NCI-H2196 (cell line): ENCODE measurements around the gene SLX9.

Experiments
- DNase-seq: peaks from one replicate; lab custom pipeline; 2025; ENCODE audit not compliant: unreplicated experiment; lab: John Stamatoyannopoulos, UW

Gene SLX9

GRCh38 chr21:44958471-44959191 lies 18.8 kb downstream of the SLX9 start:
- DNase-seq, result no peak

GRCh38 chr21:44959376-44960091 lies 19.7 kb downstream of the SLX9 start:
- no peak for DNase-seq

GRCh38 chr21:44960141-44961092 lies 20.6 kb downstream of the SLX9 start:
- no peak for DNase-seq

GRCh38 chr21:44962403-44962966 lies 22.7 kb downstream of the SLX9 start:
- DNase-seq, result no peak

GRCh38 chr21:44964381-44964780 lies 24.6 kb downstream of the SLX9 start:
- DNase-seq, result no peak

GRCh38 chr21:44965251-44966022 lies 25.6 kb downstream of the SLX9 start:
- no peak for DNase-seq

GRCh38 chr21:44966135-44967081 lies 26.6 kb downstream of the SLX9 start:
- no peak for DNase-seq

GRCh38 chr21:44967082-44968047 lies 27.5 kb downstream of the SLX9 start:
- no peak for DNase-seq

GRCh38 chr21:44969066-44969670 lies 29.3 kb downstream of the SLX9 start:
- no peak for DNase-seq

GRCh38 chr21:44969931-44970755 lies 30.3 kb downstream of the SLX9 start:
- DNase-seq, result no peak

GRCh38 chr21:44970766-44971671 lies 31.2 kb downstream of the SLX9 start:
- DNase-seq, result no peak

- DNase-seq, result no peak
These were observed 31.8 kb downstream of the SLX9 start for GRCh38 chr21:44971672-44971995.

GRCh38 chr21:44972301-44972814 lies 32.5 kb downstream of the SLX9 start:
- DNase-seq, result no peak

- DNase-seq, result no peak
These were observed 33.0 kb downstream of the SLX9 start for GRCh38 chr21:44972821-44973220.

GRCh38 chr21:44973598-44973997 lies 33.8 kb downstream of the SLX9 start:
- DNase-seq, result no peak

- DNase-seq, result no peak
These were observed 34.8 kb downstream of the SLX9 start for GRCh38 chr21:44974676-44975075.
